Naive thymus-derived CD8-positive, alpha-beta T cell (primary cell): Measurements from ENCODE around the gene PKD1L1. TPM values are rescaled to one million over a fixed set of nuclear protein-coding genes. Genes with fewer than 3 reads are reported as not detected.
A peak's percentile ranks its signal among the peaks of the same experiment; 100 is the strongest.

Source experiments
- ATAC-seq, 2 donors: fragments of 150-1000 bp; cut with Tn5 transposase in 1 of 2; sonication (Bioruptor Pico), chemical (Tn5 transposase) in 1 of 2; 1 replicate in 1 of 2; 2 replicates in 1 of 2; pipeline ENCODE4 v1.10.0; 2021; ENCODE audit warnings: mild to moderate bottlenecking in 2 of 2, moderate library complexity in 2 of 2
- POLR2A ChIA-PET: fragments of 350-600 bp; sonication (Branson Sonifier 250); formaldehyde crosslinking; loops from one replicate; lab custom pipeline; 2021; ENCODE audit warnings: antibody characterized with exemption; lab: Charles Lee
- DNase-seq, 10 donors: peaks; one replicate each; pipeline versions ENCODE4 v3.0.0 to v3.0.0-alpha.2; 2020 to 2022
- H3K27ac Mint-ChIP-seq, 10 donors: one replicate each; pipeline ENCODE4 v1.8.0; 2020 to 2022; ENCODE audit warnings: mild to moderate bottlenecking in 10 of 10, mixed read lengths in 10 of 10, moderate library complexity in 4 of 10, inconsistent platforms in 1 of 10
- H3K27me3 Mint-ChIP-seq, 5 donors: one replicate each; pipeline ENCODE4 v1.8.0; 2021 to 2022; ENCODE audit warnings: mixed read lengths in 5 of 5
- H3K36me3 Mint-ChIP-seq, 3 donors: one replicate each; pipeline ENCODE4 v1.8.0; 2020 to 2022; ENCODE audit warnings: mixed read lengths in 3 of 3, mild to moderate bottlenecking in 2 of 3, inconsistent platforms in 1 of 3
- H3K4me1 Mint-ChIP-seq, 4 donors: one replicate each; pipeline ENCODE4 v1.8.0; 2021 to 2022; ENCODE audit warnings: mixed read lengths in 4 of 4
- H3K4me3 Mint-ChIP-seq, 10 donors: one replicate each; pipeline ENCODE4 v1.8.0; 2020 to 2022; ENCODE audit warnings: mild to moderate bottlenecking in 10 of 10, mixed read lengths in 10 of 10, moderate library complexity in 6 of 10, inconsistent platforms in 1 of 10
- H3K9me3 Mint-ChIP-seq, 9 donors: one replicate each; pipeline ENCODE4 v1.8.0; 2020 to 2022; ENCODE audit warnings: mixed read lengths in 9 of 9, mild to moderate bottlenecking in 3 of 9, inconsistent platforms in 1 of 9, moderate library complexity in 1 of 9
- polyA plus RNA-seq, 3 donors: library from polyadenylated mRNA; unstranded; fragments of 300-500 nt; fragmentation: Illumina TruSeq; gene quantifications; one replicate each; pipeline ENCODE4 v1.2.3, GENCODE V29; 2021
- total RNA-seq, 8 experiments: library from RNA in 2 of 8; stranded (reverse) in 2 of 8; gene quantifications; one replicate each; pipeline ENCODE4 v1.2.3 and lab custom pipeline; 2021 to 2026

PKD1L1 gene
- total and polyA plus RNA-seq, 5 experiments from 2014 or later: 0.07 to 0.78 (median 0.37) TPM; not detected in 1

- ATAC-seq (no peak), DNase-seq (no peak)
- Mint-ChIP-seq H3K27ac (peak overlapping the region; percentile 98 to 100 (median 100)), H3K36me3 (peaks cover 5 to 38% (median 7%) of the 10 kb centered on the region in 3 donors), H3K4me3 (peak overlapping the region; percentile 86 to 100 (median 98)), H3K9me3 (no peaks in the 10 kb centered on the region), H3K4me1 (peaks cover 13 to 30% (median 27%) of the 10 kb centered on the region in 4 donors), H3K27me3 (peaks cover 0 to 2% (median 0%) of the 10 kb centered on the region in 5 donors)
- POLR2A ChIA-PET: interaction anchor here (1.3 to 1.8 kb wide), 3 partner anchors 12 to 109 kb away, joined by 4 to 11 read pairs (median 8); partner anchors contain the start of gene UPP1
Measured at GRCh38 chr7:47979832-47980181, 31.5 kb upstream of the PKD1L1 start.

DNA sequence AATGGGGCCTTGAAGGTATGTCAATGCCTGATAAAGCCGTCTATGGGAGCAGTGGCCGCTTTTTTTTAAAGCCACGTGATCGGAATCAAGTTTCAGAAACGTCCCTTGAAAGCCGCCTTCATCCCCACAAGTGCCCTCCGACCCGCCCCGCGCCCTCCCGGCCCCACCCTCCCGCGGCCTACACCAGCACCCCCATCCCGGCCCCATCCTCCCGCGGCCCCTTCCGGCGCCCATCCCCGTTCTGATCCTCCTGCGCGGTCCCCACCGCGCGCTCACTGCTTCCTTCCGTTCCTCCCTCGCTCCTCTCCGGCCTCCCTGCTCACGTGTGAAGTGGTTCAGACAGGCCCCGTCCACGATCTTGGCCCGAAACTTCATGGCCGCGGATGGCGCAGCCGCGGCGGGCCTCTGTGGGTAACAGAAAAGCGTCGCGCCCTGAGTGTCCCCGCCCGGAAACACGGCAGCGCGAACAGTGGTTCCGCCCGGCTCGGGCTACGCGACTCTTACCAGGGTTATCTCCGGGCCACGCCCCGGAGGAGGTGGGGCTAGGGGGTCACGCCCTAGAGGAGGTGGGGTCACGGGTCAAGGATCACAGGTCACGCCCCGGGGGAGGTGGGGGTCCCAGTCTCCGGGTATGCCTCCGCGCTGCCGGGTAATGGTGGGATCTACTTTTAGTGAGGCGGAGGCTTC, 31.0 kb upstream of the PKD1L1 start, which contains the start of gene HUS1:
HUS1 (minus strand) TSS at position 471 of the 687 bp plus-strand sequence; CDS start at position 375, 96 bp downstream.
- Mint-ChIP-seq H3K9me3 (no peaks in the 10 kb centered on the region), H3K4me3 (peak within 1 kb of the TSS; percentile 86 to 100 (median 98)), H3K27me3 (peaks cover 0 to 2% (median 0%) of the 10 kb centered on the region in 5 donors), H3K27ac (peak within 1 kb of the TSS; percentile 98 to 100 (median 100)), H3K36me3 (peaks cover 5 to 43% (median 12%) of the 10 kb centered on the region in 3 donors), H3K4me1 (peaks cover 14 to 35% (median 29%) of the 10 kb centered on the region in 4 donors)
- POLR2A ChIA-PET: interaction anchor here (1.3 to 1.8 kb wide), 4 partner anchors 12 to 110 kb away, joined by 4 to 11 read pairs (median 9); partner anchors contain the start of gene UPP1
- ATAC-seq (peak; percentile 97 to 98), DNase-seq (peak; percentile 82 to 97 (median 90))

GRCh38 chr7:47978790-47979144, 30.5 kb upstream of the PKD1L1 start:
- peak overlapping the region; percentile 86 to 100 (median 98) for H3K4me3 Mint-ChIP-seq
- H3K9me3 Mint-ChIP-seq: no peaks in the 10 kb centered on the region
- DNase-seq (no peak), ATAC-seq (peak in 1 of 2 donors; percentile 30)
- POLR2A ChIA-PET: interaction anchor here (0.6 to 1.5 kb wide), 6 partner anchors 9 to 110 kb away, joined by 3 to 10 read pairs (median 4); partner anchors contain the start of gene UPP1
- H3K4me1 Mint-ChIP-seq: peaks cover 19 to 40% (median 31%) of the 10 kb centered on the region in 4 donors
- H3K36me3 Mint-ChIP-seq: peaks cover 5 to 48% (median 14%) of the 10 kb centered on the region in 3 donors
- peaks cover 0 to 2% (median 0%) of the 10 kb centered on the region in 5 donors for H3K27me3 Mint-ChIP-seq
- H3K27ac Mint-ChIP-seq: peak overlapping the region; percentile 98 to 100 (median 100)

- ATAC-seq (no peak), DNase-seq (no peak)
- no peak overlapping the region for H3K4me3 Mint-ChIP-seq
- H3K36me3 Mint-ChIP-seq: peaks cover 10 to 93% (median 29%) of the 10 kb centered on the region in 3 donors
- peak overlapping the region in 2 of 10 donors; percentile 0 to 76 for H3K27ac Mint-ChIP-seq
- no peaks in the 10 kb centered on the region for H3K9me3 Mint-ChIP-seq
- H3K27me3 Mint-ChIP-seq: no peaks in the 10 kb centered on the region
- POLR2A ChIA-PET: no interaction called here
- peaks cover 37 to 62% (median 51%) of the 10 kb centered on the region in 4 donors for H3K4me1 Mint-ChIP-seq
Measured at GRCh38 chr7:47973739-47974138, 25.5 kb upstream of the PKD1L1 start.

DNA sequence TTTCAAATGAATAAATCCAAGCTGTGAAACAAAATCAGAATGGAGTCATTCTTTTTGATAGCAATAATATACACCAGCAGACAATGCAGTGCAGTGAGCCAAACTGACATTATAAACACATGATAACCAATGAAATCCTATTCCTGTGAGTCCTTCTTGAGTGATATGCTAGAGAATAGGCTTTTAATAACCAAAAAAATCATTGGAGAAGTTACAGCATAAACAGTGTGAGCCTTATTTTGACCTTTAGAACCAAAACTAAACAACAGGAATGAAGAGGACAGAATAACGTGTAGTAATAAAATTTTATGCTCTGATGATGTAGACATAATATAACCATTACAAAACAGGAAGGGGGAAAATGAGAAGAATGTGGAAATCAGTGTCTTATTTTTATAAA, 22.5 kb upstream of the PKD1L1 start:
- POLR2A ChIA-PET: no interaction called here
- ATAC-seq (no peak), DNase-seq (no peak)
- Mint-ChIP-seq H3K4me1 (peaks cover 26 to 53% (median 42%) of the 10 kb centered on the region in 4 donors), H3K36me3 (peaks cover 16 to 95% (median 41%) of the 10 kb centered on the region in 3 donors), H3K9me3 (no peaks in the 10 kb centered on the region), H3K27me3 (no peaks in the 10 kb centered on the region), H3K4me3 (no peak overlapping the region), H3K27ac (peak overlapping the region in 5 of 10 donors; percentile 15 to 83 (median 45))

GRCh38 chr7:47968847-47969774, 20.8 kb upstream of the PKD1L1 start:
- H3K4me3 Mint-ChIP-seq: peak overlapping the region in 1 of 10 donors; percentile 3
- POLR2A ChIA-PET: interaction anchor here (0.7 kb wide), 1 partner anchor 23 kb away, joined by 10 read pairs; no protein-coding TSS in a partner anchor
- peak overlapping the region in 8 of 10 donors; percentile 32 to 79 (median 64) for H3K27ac Mint-ChIP-seq
- no peaks in the 10 kb centered on the region for H3K9me3 Mint-ChIP-seq
- H3K4me1 Mint-ChIP-seq: peaks cover 22 to 44% (median 39%) of the 10 kb centered on the region in 4 donors
- DNase-seq (peak in 9 of 10 donors; percentile 15 to 51 (median 36)), ATAC-seq (peak; percentile 86 to 88)
- peaks cover 19 to 96% (median 36%) of the 10 kb centered on the region in 3 donors for H3K36me3 Mint-ChIP-seq
- no peaks in the 10 kb centered on the region for H3K27me3 Mint-ChIP-seq

GRCh38 chr7:47967708-47968107, 19.4 kb upstream of the PKD1L1 start:
- peaks cover 25 to 96% (median 33%) of the 10 kb centered on the region in 3 donors for H3K36me3 Mint-ChIP-seq
- no peak overlapping the region for H3K4me3 Mint-ChIP-seq
- no peak overlapping the region for H3K27ac Mint-ChIP-seq
- H3K9me3 Mint-ChIP-seq: no peaks in the 10 kb centered on the region
- no peak for ATAC-seq
- POLR2A ChIA-PET: interaction anchor here (0.6 kb wide), 1 partner anchor 11 kb away, joined by 3 read pairs; no protein-coding TSS in a partner anchor
- no peaks in the 10 kb centered on the region for H3K27me3 Mint-ChIP-seq
- H3K4me1 Mint-ChIP-seq: peaks cover 22 to 37% (median 30%) of the 10 kb centered on the region in 4 donors
- DNase-seq: no peak

DNA sequence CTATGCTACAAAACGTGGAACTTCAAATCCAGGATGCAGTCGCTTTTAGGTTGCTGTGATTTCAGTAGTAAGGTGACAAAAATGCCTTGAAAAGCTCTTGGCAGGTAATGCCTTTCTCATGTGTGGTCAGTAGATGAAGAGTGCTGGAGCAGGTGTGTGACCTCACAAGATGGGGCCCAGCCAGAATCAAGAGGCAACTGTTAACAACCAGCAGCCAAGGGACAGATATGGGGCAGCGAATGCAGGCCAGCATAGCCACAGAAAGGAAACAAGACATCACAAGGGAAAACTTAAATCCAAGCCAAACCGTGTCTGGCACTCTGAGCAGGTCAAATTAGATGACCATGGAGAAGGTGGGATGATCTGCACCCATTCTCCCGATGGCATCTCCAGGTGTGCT, 18.9 kb upstream of the PKD1L1 start:
- Mint-ChIP-seq H3K36me3 (peaks cover 23 to 96% (median 37%) of the 10 kb centered on the region in 3 donors), H3K27ac (peak overlapping the region in 3 of 10 donors; percentile 14 to 77 (median 35))
- POLR2A ChIA-PET: interaction anchor here (0.6 kb wide), 1 partner anchor 11 kb away, joined by 3 read pairs; no protein-coding TSS in a partner anchor

GRCh38 chr7:47965456-47965855, 17.2 kb upstream of the PKD1L1 start:
- POLR2A ChIA-PET: no interaction called here
- H3K36me3 Mint-ChIP-seq: peaks cover 29 to 97% (median 47%) of the 10 kb centered on the region in 3 donors
- H3K27ac Mint-ChIP-seq: peak overlapping the region in 1 of 10 donors; percentile 77
- H3K27me3 Mint-ChIP-seq: no peaks in the 10 kb centered on the region
- H3K4me1 Mint-ChIP-seq: peaks cover 11 to 26% (median 22%) of the 10 kb centered on the region in 4 donors
- no peak overlapping the region for H3K4me3 Mint-ChIP-seq
- ATAC-seq (no peak), DNase-seq (no peak)
- H3K9me3 Mint-ChIP-seq: no peaks in the 10 kb centered on the region

More for the DNA sequence above, 18.9 kb upstream of the PKD1L1 start:
- no peak overlapping the region for H3K4me3 Mint-ChIP-seq
- DNase-seq: no peak
- no peaks in the 10 kb centered on the region for H3K27me3 Mint-ChIP-seq
- peaks cover 19 to 37% (median 28%) of the 10 kb centered on the region in 4 donors for H3K4me1 Mint-ChIP-seq
- no peaks in the 10 kb centered on the region for H3K9me3 Mint-ChIP-seq
- ATAC-seq: no peak

- DNase-seq (no peak), ATAC-seq (no peak)
- POLR2A ChIA-PET: no interaction called here
- Mint-ChIP-seq H3K27ac (peak overlapping the region in 2 of 10 donors; percentile 32 to 36), H3K9me3 (peaks cover 0 to 3% (median 0%) of the 10 kb centered on the region in 9 donors), H3K27me3 (no peaks in the 10 kb centered on the region), H3K4me3 (no peak overlapping the region), H3K4me1 (peaks cover 0 to 11% (median 6%) of the 10 kb centered on the region in 4 donors), H3K36me3 (peaks cover 28 to 79% (median 42%) of the 10 kb centered on the region in 3 donors)
Measured at GRCh38 chr7:47962262-47962661, 14.0 kb upstream of the PKD1L1 start.

DNA sequence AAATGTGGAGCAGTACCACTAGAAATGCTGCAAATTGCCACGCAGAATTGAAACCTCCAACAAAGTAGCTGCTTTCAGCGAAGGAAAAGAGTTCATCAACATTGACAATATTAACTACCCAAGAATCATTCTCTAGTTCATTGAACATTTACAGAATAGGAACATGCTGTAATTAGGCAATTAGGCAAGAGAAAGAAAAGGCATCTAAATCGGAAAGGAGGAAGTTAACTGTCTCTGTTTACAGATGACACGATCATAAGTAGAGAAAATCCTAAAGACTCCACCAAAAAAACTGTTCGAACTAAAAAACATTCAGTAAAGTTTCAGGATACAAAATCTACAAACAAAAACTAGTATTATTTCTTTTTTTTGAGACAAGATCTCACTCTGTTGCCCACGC, 8.9 kb upstream of the PKD1L1 start:
- POLR2A ChIA-PET: no interaction called here
- no peak overlapping the region for H3K4me3 Mint-ChIP-seq

GRCh38 chr7:47956220-47956619, 8.0 kb upstream of the PKD1L1 start:
- DNase-seq (no peak), ATAC-seq (no peak)
- no peak overlapping the region for H3K4me3 Mint-ChIP-seq
- H3K27ac Mint-ChIP-seq: peak overlapping the region in 1 of 10 donors; percentile 35
- H3K4me1 Mint-ChIP-seq: peaks cover 0 to 3% (median under 1%) of the 10 kb centered on the region in 4 donors
- POLR2A ChIA-PET: no interaction called here
- H3K9me3 Mint-ChIP-seq: peaks cover 0 to 3% (median 0%) of the 10 kb centered on the region in 9 donors
- no peaks in the 10 kb centered on the region for H3K27me3 Mint-ChIP-seq
- peaks cover 10 to 47% (median 25%) of the 10 kb centered on the region in 3 donors for H3K36me3 Mint-ChIP-seq

More for the DNA sequence above, 8.9 kb upstream of the PKD1L1 start:
- H3K4me1 Mint-ChIP-seq: peaks cover 0 to 3% (median under 1%) of the 10 kb centered on the region in 4 donors
- no peak for ATAC-seq
- peaks cover 10 to 56% (median 34%) of the 10 kb centered on the region in 3 donors for H3K36me3 Mint-ChIP-seq
- H3K27me3 Mint-ChIP-seq: no peaks in the 10 kb centered on the region
- peaks cover 0 to 3% (median 0%) of the 10 kb centered on the region in 9 donors for H3K9me3 Mint-ChIP-seq
- DNase-seq: no peak
- no peak overlapping the region for H3K27ac Mint-ChIP-seq
